Ascending aorta (tissue), 2 donors: ENCODE measurements around the gene SERGEF. TPM values are rescaled to one million over a fixed set of nuclear protein-coding genes. Genes with fewer than 3 reads are reported as not detected.

Experiments
- DNase-seq, 2 donors: peaks; one replicate each; pipeline ENCODE4 v3.0.0-alpha.2; 2019; ENCODE audit warnings: low spot score in 2 of 2
- H3K27ac ChIP-seq, 2 donors: fragments of 200-600 bp; sonication (generic); one replicate each; pipeline ENCODE4 v1.5.1; 2016 to 2017; ENCODE audit warnings: mild to moderate bottlenecking in 1 of 2
- H3K27me3 ChIP-seq: fragments of 200-600 bp; sonication (generic); one replicate; pipeline ENCODE4 v1.5.1; 2017
- H3K36me3 ChIP-seq, 2 donors: fragments of 200-600 bp; sonication (generic); one replicate each; pipeline ENCODE4 v1.5.1; 2016
- H3K4me1 ChIP-seq, 2 donors: fragments of 200-600 bp; sonication (generic); one replicate each; pipeline ENCODE4 v1.5.1; 2016 to 2017; ENCODE audit warnings: mild to moderate bottlenecking in 1 of 2
- H3K4me3 ChIP-seq, 2 donors: fragments of 200-600 bp; sonication (generic); one replicate each; pipeline ENCODE4 v1.5.1; 2016 to 2017; ENCODE audit warnings: mild to moderate bottlenecking in 1 of 2
- H3K9me3 ChIP-seq, 2 donors: fragments of 200-600 bp; sonication (generic); one replicate each; pipeline ENCODE4 v1.5.1; 2016
- intact Hi-C: fragments of 100-400 bp; cut with DNase I; formaldehyde crosslinking; loops from one replicate; pipeline ENCODE4 v1.15.1; 2023
- total RNA-seq: library from RNA; depleted of rRNA; stranded (reverse); fragments of >200 nt; gene quantifications from one replicate; pipeline ENCODE4 v1.1.0, GENCODE V29; 2016
- TF ChIP-seq, protein P1 (sequence below), 3 experiments: fragments of 200-600 bp in 2 of 3; fragments of 450-650 bp in 1 of 3; sonication (generic) in 2 of 3; IDR thresholded peaks; one replicate each; pipeline ENCODE4 v1.5.1; 2016 to 2019; ENCODE audit warnings: antibody characterized with exemption in 3 of 3, mild to moderate bottlenecking in 1 of 3, moderate library complexity in 1 of 3

Gene SERGEF
- total RNA-seq, 1 donor from 2014 or later, result 13.6 TPM

GRCh38 chr11:17752144-17752543 is 260.7 kb downstream of the SERGEF start:
- no peak overlapping the region for H3K4me3 ChIP-seq
- intact Hi-C loops, result no loop called here
- H3K27me3 ChIP-seq, result no peaks in the 10 kb centered on the region
- no peak for DNase-seq
- H3K9me3 ChIP-seq, result no peaks in the 10 kb centered on the region
- H3K36me3 ChIP-seq, result no peaks in the 10 kb centered on the region
- TF ChIP-seq, protein P1, sequence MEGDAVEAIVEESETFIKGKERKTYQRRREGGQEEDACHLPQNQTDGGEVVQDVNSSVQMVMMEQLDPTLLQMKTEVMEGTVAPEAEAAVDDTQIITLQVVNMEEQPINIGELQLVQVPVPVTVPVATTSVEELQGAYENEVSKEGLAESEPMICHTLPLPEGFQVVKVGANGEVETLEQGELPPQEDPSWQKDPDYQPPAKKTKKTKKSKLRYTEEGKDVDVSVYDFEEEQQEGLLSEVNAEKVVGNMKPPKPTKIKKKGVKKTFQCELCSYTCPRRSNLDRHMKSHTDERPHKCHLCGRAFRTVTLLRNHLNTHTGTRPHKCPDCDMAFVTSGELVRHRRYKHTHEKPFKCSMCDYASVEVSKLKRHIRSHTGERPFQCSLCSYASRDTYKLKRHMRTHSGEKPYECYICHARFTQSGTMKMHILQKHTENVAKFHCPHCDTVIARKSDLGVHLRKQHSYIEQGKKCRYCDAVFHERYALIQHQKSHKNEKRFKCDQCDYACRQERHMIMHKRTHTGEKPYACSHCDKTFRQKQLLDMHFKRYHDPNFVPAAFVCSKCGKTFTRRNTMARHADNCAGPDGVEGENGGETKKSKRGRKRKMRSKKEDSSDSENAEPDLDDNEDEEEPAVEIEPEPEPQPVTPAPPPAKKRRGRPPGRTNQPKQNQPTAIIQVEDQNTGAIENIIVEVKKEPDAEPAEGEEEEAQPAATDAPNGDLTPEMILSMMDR (IDR thresholded peaks at IDR 0.05), result no peak
- H3K4me1 ChIP-seq, result no peaks in the 10 kb centered on the region
- no peak overlapping the region for H3K27ac ChIP-seq

DNA sequence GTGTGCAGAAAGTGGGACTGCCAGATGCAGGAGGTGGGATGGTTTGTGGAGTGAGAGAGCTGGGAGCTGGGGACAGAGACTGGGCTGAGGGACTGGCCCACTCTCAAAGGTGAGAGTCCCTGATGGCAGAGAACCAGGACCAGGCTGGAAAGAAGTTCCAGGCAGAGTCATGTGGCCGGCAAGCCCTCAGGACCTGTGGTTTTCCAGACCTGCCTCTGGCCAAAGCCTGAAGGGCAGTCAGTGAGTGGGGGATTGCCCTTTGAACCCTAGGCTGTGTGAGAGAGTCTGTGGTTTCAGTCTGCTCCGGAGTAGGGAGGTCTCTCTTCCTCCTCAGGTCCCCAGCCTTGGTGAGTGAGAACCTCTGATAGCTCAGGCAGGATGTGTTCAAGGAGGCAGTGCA is 261.3 kb downstream of the SERGEF start:
- intact Hi-C loops, result no loop called here
- Histone ChIP-seq H3K9me3 (no peaks in the 10 kb centered on the region), H3K27ac (no peak overlapping the region), H3K4me3 (no peak overlapping the region), H3K27me3 (no peaks in the 10 kb centered on the region), H3K36me3 (no peaks in the 10 kb centered on the region), H3K4me1 (no peaks in the 10 kb centered on the region)
- TF ChIP-seq, protein P1 (IDR thresholded peaks at IDR 0.05), result no peak
- no peak for DNase-seq

DNA sequence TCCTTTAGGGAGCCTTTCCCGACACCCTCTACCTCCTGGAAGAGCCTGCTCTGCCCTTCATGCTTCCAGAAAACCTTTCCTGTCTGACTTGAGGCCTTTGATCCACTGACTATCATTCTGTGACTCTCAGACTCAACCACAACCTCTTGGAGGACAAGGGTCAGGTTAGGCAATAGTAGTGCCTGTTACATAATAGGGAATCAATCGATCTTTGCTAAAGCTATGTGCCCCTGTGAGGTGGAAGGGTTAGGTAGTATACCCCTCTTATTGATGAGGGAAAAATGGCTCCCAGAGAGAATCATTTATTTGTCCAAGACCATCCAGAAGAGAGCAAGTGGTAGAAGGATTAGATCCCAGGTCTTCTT is 262.1 kb downstream of the SERGEF start:
- TF ChIP-seq, protein P1 (IDR thresholded peaks at IDR 0.05), result no peak
- no peaks in the 10 kb centered on the region for H3K27me3 ChIP-seq
- intact Hi-C loops, result no loop called here
- no peak overlapping the region for H3K27ac ChIP-seq
- no peaks in the 10 kb centered on the region for H3K4me1 ChIP-seq
- H3K4me3 ChIP-seq, result no peak overlapping the region
- H3K36me3 ChIP-seq, result no peaks in the 10 kb centered on the region
- DNase-seq, result no peak
- no peaks in the 10 kb centered on the region for H3K9me3 ChIP-seq

GRCh38 chr11:17750013-17750800 is 262.6 kb downstream of the SERGEF start:
- H3K36me3 ChIP-seq, result no peaks in the 10 kb centered on the region
- TF ChIP-seq, protein P1 (IDR thresholded peaks at IDR 0.05), result no peak
- no peak overlapping the region for H3K4me3 ChIP-seq
- no peak overlapping the region for H3K27ac ChIP-seq
- H3K9me3 ChIP-seq, result no peaks in the 10 kb centered on the region
- H3K4me1 ChIP-seq, result no peaks in the 10 kb centered on the region
- intact Hi-C loops, result no loop called here
- no peak for DNase-seq
- H3K27me3 ChIP-seq, result no peaks in the 10 kb centered on the region

DNA sequence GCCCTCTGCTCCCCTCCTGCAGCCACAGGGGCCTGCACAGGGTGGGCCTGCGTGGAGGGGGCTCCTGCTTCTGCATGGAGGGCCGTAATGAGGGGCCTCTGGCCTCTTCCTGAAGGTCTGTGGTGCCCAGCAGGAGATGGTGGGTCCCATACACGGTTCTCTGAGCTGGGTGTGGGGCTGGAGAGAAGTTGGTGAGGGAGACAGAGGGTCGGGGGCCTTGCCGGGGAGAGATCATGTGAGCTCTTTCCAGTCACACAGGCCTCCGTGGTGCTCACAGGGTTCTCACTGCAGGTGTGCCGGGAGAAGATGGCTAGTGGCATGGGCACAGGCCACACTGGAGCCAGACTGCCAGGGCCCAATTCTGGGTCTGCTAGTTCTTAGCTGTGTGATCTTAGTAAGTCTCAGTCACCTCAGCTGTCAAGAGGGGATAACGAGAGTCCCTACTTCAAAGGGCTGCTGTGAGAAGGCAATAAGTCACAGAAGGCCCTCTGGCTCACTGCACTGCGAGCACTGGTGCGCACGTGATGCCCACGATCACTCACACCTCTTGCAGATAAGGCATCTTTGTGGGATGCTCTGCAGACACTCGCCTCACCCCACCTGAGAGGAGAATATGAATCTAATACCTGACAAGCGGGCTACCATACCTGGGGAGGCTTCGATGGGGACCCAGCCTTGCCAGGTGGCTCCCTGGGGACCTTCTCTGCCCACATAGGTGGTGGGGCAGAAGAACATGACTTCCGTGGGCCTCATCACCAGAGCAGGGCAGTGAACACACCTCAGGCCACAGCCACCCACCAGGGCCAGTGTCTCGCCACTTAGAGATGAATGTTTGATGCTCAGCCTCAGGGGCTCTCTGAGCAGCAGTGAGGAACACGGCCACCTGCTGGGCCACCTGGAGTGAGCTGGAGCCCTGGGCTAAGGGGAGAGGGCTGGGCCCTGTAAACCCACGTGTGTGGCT is 263.8 kb downstream of the SERGEF start:
- TF ChIP-seq, protein P1 (IDR thresholded peaks at IDR 0.05), result no peak
- no peaks in the 10 kb centered on the region for H3K27me3 ChIP-seq
- H3K9me3 ChIP-seq, result no peaks in the 10 kb centered on the region
- H3K36me3 ChIP-seq, result no peaks in the 10 kb centered on the region
- H3K27ac ChIP-seq, result no peak overlapping the region
- no peak for DNase-seq
- intact Hi-C loops, result no loop called here
- no peak overlapping the region for H3K4me3 ChIP-seq
- H3K4me1 ChIP-seq, result no peaks in the 10 kb centered on the region
